Stimulated activated naive CD4-positive, alpha-beta T cell treated with Interleukin-2 at 50 U/mL for 16 hours (primary cell): Measurements from ENCODE around the gene INS.
"Not testable (repeated sequence)": the region's sequence is repeated elsewhere in the genome, so short reads cannot be mapped to it uniquely, and the experiment has no call there.

ENCODE experiments used
- DNase-seq: peaks from one replicate; lab custom pipeline; 2025; lab: John Stamatoyannopoulos, UW

The INS gene

DNA sequence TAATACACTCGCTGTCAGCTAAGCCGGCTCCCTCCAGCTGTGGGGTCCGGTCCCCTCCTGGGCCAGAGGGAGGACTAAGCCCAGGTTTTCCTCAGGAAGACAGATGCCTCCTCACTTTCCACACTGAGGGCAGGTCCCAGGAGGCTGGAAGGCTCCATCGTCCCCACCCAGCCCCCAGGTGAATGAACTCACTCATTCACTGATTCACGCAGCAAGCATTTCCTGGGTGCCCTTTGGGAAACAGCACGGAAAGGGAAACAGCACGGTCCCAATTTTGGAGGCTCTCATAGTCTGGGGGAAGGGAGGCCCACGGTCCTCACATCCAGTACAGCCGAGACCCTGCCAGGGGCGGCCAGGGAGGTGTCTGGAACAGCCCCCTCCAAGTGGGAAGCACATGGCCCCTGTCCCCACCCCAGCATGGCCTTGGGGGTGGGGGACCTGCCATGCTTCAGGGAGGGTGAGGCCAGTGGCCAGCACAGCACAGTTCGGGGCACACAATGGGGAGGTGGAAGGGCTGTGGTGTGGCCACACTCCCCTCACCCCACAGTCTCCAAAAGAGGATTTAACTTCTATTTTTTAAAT, 19.9 kb upstream of the INS start:
- DNase-seq: no peak

DNA sequence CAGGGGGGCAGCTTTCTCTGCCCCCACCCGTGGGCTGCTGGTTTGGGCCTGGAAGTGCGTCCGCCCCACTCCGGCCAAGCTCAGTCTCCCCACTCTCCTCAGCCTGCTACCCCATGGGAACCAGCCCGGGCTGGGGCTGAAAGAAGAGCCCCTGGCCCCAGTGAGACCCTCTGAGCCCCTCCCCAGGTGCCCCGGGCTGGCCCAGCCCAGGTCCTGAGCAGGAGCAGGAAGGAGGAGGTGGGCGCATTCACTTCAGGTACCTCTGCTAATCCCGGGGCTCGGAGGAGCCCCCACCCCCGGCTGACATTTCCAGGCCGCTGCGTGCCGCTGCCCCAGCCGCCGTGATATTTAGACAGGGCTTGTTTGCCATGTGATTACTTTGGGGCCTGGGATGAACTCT, 19.3 kb upstream of the INS start:
- no peak for DNase-seq

DNA sequence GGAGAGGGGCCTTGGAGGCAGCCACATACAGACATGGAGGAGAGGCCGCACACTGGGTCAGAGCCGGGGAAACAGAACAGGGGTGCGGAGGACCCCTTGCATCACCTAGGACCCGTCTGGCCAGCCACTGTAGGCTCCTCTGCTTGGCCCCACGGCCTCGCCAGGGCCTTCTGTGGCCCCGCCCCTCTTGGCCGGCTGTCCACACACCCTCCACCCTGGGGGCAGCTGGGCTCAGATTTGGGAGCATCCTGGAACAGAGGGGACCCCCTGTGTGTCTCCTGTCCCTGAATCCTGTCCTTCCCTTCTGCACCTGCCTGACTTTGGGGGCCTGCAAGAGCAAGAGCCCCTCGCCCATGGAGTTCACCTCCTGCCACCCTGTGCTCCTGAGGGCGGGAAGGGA, 18.5 kb upstream of the INS start:
- DNase-seq: no peak

DNA sequence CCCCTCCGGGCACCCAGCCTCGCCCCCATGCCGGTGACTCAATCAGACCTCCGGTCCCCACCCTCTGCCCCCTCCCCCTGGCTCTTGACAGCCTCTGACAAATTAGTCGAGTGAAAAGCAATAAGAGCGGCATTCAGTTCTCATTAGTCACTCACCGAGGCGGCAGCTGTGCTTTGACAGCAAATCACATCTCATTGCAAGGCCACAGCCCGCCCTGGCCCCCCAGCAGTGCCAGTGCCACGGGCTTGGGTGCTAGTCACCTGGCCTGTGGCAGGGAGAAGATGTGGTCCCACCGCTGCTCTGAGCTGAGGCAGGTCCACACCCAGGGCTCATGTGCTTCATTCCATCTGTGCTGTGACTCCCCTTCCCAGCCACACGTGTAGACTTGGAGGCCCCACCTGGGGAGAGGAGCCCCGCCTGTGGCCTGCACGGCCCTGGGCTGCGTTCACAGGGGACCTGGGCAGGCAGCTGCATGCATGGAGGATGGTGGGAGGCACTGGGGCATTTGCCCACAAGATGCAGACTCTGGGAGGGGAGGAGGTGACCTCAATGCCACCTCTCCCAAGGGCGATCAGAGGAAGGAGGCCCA, 18.0 kb upstream of the INS start:
- DNase-seq: no peak

DNA sequence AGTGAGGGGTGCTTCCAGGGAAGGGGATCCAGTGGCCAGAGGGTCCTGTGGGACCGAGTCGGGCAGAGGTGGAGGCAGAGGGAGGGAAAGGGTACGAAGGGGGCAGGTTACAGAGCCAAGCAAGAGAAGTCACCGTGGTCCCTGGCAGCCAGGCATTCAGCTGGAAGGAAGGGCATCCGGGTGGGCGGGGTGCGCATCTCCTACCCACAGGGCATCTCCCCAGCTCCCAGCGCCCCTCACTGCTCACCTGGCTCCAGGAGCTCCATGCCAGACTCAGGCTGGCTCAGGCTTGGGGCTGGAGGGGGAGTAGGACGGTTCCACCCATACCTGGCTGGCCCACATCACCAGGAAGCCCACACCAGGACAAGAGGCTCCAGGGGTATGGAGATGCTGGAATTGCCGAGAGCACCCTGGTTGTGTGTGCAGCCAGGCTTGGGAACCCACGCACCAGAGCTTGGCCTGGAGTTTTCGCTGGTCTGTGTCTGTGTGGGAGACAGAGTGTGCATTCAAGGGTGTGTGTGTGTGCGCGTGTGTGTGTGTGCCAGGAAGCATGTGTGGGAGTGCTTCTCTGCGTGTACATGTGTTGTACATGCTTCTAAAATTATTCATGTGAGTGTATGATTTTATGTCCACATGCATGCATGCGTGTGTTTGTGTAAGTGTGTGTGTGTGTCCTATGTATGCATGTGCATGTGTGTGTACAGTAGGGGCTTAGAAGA, 17.2 kb upstream of the INS start:
- not testable (repeated sequence) for DNase-seq

DNA sequence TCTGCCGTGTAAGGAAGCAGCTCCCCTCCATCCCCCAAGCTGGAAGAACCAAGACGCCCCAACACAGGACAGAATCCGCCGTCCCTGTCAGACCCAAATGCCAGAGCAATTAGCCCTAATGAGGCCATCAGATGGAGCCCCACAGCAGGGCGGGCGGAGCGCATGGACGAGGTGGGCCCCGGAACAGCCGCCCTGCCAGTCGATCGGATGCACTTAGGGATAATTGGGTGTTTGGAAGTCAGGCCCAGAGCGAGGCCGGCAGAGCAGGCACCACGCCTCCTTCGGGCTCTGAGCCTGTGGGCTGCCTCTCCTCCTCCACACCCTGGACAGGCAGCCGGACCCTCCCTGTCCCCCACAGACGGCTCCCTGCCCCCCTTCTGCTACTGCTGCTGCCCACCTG, 16.1 kb upstream of the INS start:
- DNase-seq: no peak

DNA sequence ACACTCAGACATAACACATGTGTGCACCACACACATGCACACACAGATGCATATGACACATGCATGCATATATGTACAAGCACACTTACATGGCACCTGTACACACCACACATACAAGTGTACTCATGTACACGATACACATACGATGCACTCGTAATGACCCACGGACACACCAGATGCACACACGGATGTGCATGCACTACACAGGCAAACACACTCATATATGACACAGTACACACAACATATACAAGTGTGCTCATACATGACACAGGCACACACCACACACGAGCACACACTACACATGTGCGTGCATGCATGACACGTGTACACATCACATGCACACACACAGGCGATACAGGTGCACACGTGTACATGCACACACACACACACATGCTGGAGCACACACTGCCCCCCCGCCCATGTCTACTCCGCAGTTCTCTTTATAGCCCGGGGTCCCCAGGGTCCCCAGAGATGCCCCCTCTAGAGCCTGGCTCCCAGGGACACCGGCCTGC, 15.4 kb upstream of the INS start:
- DNase-seq: no peak

DNA sequence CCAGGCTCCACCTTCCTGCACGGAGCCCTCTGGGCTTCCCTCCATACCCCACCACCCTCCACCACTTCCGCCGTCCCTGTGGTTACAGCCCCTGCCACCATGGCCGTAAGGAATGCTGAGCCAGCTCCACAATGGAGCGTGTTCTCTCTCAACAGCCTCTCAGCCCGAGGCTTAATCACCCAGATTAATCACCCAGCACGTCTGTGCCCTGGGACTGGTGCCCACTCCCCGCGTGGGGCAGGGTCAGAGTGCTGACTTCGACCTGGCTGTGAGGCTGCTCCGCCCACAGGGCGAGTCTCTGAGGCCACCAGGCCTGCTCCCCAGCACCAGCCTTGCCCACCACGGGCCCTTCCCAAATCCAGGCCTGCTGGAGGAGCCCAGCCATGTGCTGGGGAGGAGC, 14.7 kb upstream of the INS start:
- DNase-seq: no peak

DNA sequence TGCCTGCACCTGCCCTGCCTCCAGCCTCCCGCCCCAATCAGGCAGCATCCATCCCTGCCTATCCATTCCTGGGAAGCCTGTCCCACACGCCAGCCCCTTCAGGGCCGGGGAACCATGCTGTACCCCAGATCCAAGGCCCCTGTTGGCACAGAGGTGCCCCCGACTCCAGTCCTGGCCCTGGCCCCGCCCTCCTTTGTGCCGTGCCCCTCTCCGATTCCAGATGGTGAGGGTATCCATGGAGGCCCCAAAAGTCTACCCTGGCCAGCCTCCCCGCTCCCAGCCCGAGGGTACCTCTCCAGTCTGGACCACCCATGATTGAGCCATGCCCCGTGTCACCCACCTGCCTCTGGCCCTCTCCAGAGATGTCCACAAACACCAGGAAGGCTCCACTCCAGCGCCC, 13.4 kb upstream of the INS start:
- DNase-seq: no peak

DNA sequence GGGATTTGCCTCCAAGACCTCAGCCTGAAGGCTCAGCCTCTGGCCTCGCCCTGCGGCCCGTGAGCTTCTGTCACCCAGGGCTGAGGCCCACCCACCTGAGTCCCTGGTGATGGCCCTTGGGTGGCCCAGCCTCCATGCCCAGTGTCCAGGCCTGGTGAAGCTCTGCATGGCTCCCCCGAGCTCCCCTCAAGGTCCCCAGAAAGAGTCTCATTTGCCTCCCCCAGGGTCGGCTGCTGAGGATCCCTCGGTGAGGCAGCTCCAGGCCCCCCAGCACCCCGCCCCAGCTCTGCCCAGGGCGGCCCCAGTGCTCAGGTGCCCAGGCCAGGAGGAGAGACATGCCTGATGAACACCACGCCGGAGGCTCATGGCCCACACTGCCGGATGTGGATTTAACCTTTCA, 12.8 kb upstream of the INS start:
- no peak for DNase-seq

DNA sequence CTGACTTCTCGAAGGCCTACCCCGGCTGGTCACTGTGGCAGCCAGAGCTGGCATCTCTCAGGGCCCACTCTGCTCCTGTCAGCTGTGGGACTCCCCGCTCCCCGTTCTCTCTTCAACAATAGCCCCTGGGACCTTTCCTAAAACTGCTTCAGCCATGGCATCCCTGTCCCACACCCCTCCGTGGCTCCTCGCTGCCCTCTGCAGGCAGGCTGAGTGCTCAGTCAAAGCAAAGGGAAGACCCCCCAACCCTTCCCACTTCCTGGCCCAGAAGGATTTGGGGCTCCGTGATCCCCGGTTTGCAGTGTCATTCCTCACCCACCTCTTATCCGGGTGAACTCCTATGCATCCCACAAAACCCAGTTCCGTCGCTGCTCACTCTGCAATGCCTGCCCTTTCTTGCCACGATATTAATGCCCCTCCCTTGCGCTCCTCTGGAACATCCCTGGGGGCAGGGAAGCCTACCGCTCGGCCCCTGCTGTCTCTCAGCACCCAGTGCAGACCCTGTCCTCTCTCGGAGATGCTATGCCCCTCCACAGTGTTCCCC, 12.2 kb upstream of the INS start:
- no peak for DNase-seq

DNA sequence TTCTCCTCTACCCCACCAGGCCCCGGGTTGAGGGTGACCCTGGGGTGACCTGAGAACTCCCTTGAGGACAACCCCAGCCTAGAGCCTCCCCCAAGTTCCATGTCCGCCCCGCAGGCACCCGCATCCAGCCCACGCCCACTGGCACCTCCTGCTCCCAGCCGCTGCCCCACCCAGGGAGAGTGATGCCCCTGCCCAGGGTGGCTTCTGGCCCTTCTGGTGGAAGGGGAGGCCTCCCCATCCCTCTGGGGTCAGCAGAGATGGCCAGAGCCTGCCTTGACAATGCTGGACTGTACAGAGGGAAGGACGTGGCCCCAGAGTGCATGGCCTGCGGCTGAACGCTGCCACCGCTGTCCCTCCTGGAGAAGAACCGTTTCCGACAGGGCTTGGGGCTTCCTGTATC, 11.7 kb upstream of the INS start:
- no peak for DNase-seq

DNA sequence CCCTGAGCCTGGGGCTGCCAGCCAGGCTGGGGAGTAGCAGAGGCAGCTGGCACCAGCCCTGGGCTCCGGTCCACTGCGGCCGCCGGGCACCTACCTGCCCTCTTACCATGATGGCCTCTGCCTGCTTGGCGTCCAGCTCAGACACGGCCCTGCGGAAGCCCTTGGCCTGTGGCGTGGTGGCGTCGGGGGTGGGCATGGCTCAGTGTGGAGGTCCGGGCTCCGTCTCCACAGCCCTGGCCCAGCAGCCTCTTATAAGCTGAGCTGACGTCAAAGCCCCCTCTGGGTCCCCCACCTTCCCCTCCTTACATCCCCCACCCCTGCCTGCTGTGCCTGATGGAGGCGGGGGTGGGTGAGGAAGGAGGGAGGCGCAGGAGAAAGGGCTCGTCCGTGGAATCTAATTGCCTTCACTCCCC, 10.6 kb upstream of the INS start, which contains the start of gene TH:
Gene TH (minus strand): TSS at position 225 of the 413 bp plus-strand sequence. CDS start 29 bp downstream, at position 196.
- no peak for DNase-seq

DNA sequence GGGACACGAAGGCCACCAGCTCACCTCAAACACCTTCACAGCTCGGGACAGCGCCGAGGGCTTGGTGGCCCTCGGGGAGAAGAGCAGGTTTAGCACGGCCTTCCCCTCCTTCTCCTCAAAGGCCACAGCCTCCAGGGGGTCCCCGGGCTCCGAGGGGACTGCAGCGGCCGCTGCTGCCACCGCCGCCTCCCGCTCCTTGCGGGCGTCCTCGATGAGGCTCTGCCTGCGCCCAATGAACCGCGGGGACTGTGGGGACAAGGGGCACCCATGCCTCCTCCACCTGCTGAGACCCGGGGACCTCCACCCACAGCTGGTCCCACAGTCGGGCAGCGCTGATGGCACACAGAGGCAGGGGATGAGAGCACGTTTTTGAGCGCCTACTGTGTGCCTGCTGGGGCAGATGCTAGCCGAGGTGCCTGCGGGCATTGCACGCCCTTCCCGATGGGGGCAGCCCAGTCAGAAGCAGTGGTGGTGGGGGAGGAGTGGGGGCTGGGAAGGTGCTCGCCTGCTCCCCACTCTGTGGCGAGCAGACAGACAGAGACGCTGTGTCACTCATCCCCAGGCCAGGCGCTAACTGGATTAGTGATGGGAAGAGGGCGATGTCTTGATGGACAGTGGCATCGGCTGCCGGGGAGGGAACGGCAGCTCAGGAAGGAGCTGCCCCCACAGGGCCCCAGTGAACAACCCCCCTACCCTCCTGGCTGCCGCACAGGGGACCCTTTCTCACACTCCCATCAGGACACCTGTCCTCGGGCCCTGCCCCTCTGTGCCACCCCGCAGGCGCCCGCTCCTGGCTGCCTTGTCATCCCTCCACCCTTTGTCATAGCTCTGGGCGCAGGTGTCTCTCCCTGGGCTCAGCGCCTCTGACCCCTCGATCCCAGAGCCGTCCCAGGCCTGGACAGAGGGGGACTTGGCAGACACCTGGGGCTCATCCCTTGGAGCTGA, 8.9 kb upstream of the INS start:
- no peak for DNase-seq

DNA sequence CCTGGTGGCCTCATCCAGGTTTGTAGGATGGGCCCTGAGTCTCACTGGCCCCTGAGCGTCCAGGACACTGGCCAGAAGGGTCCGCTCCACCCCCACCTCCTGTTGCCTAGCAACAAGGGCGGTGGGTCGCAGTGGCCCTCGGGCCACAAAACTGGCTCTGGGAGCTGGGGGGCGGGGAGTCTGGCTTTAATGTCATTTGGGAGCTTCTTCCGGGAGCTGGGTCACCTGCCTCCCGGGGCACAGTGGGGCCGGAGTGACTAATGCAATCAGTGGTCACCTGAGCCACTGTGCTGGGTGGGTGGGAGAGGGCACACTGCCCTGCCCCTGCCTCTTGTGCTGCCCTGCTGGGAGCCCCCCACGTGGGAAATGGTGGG, 8.0 kb upstream of the INS start:
- DNase-seq: no peak

DNA sequence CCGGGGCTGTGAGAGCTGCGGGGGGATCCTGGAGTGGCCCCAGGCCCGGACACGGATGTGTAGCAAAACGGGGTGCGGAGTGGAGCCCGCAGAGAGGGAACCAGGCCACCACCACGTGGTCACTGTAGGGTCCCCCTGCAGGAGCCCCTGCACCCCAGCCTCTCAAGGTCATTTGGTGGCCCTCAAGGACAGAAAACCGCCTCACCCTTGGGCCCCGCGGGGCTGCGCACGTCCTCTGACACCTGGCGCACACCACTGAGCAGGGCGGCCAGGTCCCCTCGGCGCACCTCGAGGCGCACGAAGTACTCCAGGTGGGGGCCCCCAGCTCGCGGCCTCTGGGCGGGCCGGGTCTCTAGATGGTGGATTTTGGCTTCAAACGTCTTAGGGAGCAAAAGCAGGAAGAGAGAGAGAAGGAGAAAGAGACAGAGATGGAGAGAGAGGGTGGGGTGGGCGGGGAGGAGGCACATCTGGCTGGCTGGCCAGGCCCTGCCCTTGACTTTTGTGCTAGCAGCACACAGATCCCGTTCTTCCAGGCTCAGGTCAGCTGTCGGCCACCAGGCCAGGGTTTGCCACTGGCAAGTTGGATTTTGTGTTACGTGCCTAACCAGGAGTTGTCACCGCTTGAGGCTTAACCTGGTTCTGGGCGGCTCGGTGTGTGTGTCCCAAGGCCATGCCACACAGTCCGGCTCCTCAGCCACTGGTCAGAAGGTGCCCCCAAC, 7.4 kb upstream of the INS start:
- DNase-seq: no peak

DNA sequence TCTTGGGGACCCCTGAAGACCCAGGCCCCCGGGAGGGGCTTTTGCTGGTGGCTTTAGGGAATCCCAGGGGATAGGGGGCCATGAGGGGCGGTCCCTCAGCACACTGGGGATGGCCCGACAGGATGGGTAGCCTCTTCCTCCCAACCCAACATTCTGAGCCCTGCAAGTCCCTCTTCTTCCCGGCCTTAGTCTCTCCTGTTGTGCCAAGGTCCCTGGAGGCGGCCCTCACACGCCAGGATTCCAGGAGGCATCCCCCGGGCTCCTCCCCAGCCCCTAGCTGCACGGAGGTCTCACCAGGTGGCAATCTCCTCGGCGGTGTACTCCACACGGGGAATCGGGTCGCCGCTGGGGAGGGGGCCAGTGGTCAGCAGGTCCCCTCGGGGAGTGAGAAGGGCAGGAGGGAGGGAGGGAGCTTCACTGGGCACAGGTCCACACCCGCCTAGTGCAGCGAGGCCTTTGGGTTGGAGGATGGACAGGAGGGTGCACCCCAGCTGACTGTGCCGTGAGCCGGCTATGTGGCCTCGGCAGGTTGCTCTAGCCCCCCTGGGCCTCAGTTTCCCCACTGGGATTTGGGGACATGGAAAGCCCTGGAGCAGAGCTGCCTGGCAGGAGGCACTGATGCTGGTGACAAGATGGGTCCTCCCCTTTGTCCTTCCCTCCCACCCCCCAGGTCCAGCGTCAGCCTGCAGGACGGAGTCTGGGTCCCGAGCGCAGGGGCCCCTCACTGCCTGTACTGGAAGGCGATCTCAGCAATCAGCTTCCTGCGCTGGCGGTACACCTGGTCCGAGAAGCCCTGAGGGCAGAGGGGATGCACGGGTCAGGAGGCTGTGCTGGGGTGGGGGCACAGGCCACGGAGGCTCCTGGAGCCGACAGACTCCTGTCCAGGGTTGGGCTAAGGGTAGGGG, 6.4 kb upstream of the INS start:
- DNase-seq: no peak

DNA sequence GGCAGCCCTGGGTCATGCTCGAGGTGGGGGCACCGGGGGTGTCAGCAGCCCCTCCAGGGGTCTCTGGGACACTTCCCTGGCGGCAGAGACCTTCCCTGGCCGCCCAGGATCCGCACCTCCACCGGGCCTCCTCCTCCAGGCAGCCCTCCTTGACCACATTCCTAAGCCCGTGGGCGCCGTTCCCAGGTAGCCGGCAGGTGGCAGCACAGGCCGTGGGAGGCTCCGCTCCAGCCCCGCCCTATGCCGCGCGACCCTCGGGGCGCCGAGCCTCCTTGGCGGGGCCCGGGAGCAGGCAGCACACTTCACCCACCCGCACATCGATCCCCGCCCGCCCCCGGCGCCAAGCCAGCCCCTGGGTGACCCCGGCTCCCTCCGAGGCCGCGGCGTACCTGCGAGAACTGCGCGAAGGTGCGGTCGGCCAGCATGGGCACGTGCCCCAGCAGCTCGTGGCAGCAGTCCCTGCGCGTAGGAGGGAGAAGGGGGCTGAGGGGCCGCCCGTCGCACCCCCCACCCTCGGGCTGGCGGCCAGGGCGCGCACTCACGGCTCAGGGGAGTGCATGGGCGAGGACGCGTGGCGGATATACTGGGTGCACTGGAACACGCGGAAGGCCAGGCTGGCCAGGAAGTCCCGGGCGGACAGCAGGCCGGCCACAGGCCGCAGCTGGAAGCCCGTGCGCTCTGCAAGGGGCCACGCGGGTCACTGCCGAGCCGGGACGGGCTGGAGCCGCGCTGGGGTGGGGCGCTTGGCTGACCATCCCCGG, 5.3 kb upstream of the INS start:
- peak; percentile 21 for DNase-seq

DNA sequence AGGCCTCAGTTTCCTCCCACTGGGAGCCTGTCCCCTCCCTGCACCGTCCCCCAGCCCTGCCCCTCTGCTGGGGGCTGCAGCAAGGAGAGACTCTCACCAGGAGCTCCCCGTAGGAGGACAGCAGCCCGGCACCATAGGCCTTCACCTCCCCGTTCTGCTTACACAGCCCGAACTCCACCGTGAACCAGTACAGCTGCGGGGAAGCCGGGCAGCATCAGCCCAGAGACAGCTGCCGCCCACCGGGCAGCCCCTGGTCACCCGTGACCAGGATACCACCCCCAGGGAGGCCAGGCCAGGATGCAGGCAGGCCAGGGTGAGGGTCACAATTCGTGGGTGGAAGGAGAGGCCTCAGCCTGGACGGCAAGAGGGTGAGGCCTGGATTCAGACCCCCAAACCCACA, 4.6 kb upstream of the INS start:
- no peak for DNase-seq
